Spinal cord (tissue), 10 donors: ENCODE results near the gene FECH. TPM values are rescaled to one million over a fixed set of nuclear protein-coding genes. Genes with fewer than 3 reads are reported as not detected.

Experiments
- DNase-seq, 6 donors: peaks; one replicate each; pipeline versions ENCODE4 v3.0.0 to v3.0.0-alpha.2; 2013 to 2015; ENCODE audit warnings: low spot score in 6 of 6, low read depth in 4 of 6
- H3K27ac ChIP-seq: one replicate; pipeline ENCODE4 v1.5.1; 2013; ENCODE audit warnings: low read depth, low read length, control low read depth
- H3K27me3 ChIP-seq: one replicate; pipeline ENCODE4 v1.6.1; 2013; ENCODE audit warnings: low read length; ENCODE audit not compliant: control insufficient read depth, insufficient read depth
- H3K36me3 ChIP-seq: one replicate; pipeline ENCODE4 v1.6.1; 2013; ENCODE audit warnings: low read length; ENCODE audit not compliant: control insufficient read depth, insufficient read depth
- H3K4me1 ChIP-seq: one replicate; pipeline ENCODE4 v1.6.1; 2013; ENCODE audit warnings: low read length; ENCODE audit not compliant: control insufficient read depth, insufficient read depth
- H3K4me3 ChIP-seq: one replicate; pipeline ENCODE4 v1.5.1; 2013; ENCODE audit warnings: low read depth, low read length, control low read depth
- H3K9me3 ChIP-seq: one replicate; pipeline ENCODE4 v1.6.1; 2013; ENCODE audit warnings: low read length; ENCODE audit not compliant: control insufficient read depth, insufficient read depth
- WGBS: methylation state at CpG from one replicate; pipeline ENCODE4 v1.1.5; 2013; ENCODE audit warnings: missing lambda C conversion rate; ENCODE audit not compliant: insufficient coverage; 5-methylcytosine and 5-hydroxymethylcytosine counted together
- polyA plus RNA-seq, 2 donors: library from polyadenylated mRNA; unstranded; fragments of 120-200 nt; gene quantifications; one replicate each; pipeline ENCODE4 v1.2.1, GENCODE V29; 2013; ENCODE audit not compliant: insufficient read length in 2 of 2
- total RNA-seq, 2 donors: library from RNA; depleted of rRNA in 1 of 2; stranded (reverse); fragments of 120-200 nt in 1 of 2; fragments of >200 nt in 1 of 2; gene quantifications; one replicate each; pipeline versions ENCODE4 v1.2.3 to v1.2.4, GENCODE V29; 2013 to 2014
- donor health status: healthy.

Gene FECH
- total and polyA plus RNA-seq, 4 donors: 27.4 to 65.6 (median 36.0) TPM

GRCh38 chr18:57584444-57584843 is 2.1 kb downstream of the FECH start:
- no peak for DNase-seq
- Histone ChIP-seq H3K27ac (no peak overlapping the region), H3K4me1 (peaks cover 15% of the 10 kb centered on the region), H3K9me3 (no peaks in the 10 kb centered on the region), H3K4me3 (no peak overlapping the region), H3K36me3 (peaks cover 13% of the 10 kb centered on the region), H3K27me3 (no peaks in the 10 kb centered on the region)
- WGBS: no CpG with 5 or more reads among the region's 3 CpGs

GRCh38 chr18:57583297-57583835 is 3.1 kb downstream of the FECH start:
- Histone ChIP-seq H3K27me3 (no peaks in the 10 kb centered on the region), H3K9me3 (no peaks in the 10 kb centered on the region), H3K27ac (no peak overlapping the region), H3K4me3 (no peak overlapping the region), H3K4me1 (peaks cover 15% of the 10 kb centered on the region), H3K36me3 (peaks cover 15% of the 10 kb centered on the region)
- 97% methylated on average over 6 of the region's 11 CpGs for WGBS
- no peak for DNase-seq

GRCh38 chr18:57581301-57581934 is 5.1 kb downstream of the FECH start:
- no peaks in the 10 kb centered on the region for H3K9me3 ChIP-seq
- no peak overlapping the region for H3K27ac ChIP-seq
- no peak overlapping the region for H3K4me3 ChIP-seq
- peaks cover 15% of the 10 kb centered on the region for H3K4me1 ChIP-seq
- no CpG with 5 or more reads among the region's 5 CpGs for WGBS
- peaks cover 19% of the 10 kb centered on the region for H3K36me3 ChIP-seq
- H3K27me3 ChIP-seq: no peaks in the 10 kb centered on the region
- DNase-seq: no peak

- Histone ChIP-seq H3K27ac (no peak overlapping the region), H3K9me3 (no peaks in the 10 kb centered on the region), H3K36me3 (peaks cover 24% of the 10 kb centered on the region), H3K4me1 (peaks cover 9% of the 10 kb centered on the region), H3K27me3 (no peaks in the 10 kb centered on the region), H3K4me3 (no peak overlapping the region)
- 77% methylated on average over 4 of the region's 5 CpGs for WGBS
- DNase-seq: peak in 1 of 6 donors; percentile 86
Observed at GRCh38 chr18:57579934-57580333, 6.6 kb downstream of the FECH start.

- 82% methylated on average over 3 of the region's 6 CpGs for WGBS
- Histone ChIP-seq H3K4me3 (no peak overlapping the region), H3K9me3 (no peaks in the 10 kb centered on the region), H3K36me3 (peaks cover 31% of the 10 kb centered on the region), H3K27ac (no peak overlapping the region), H3K27me3 (no peaks in the 10 kb centered on the region), H3K4me1 (peaks cover 9% of the 10 kb centered on the region)
- DNase-seq: no peak
Observed at GRCh38 chr18:57576316-57576715, 10.2 kb downstream of the FECH start.

GRCh38 chr18:57575542-57575941 is 11.0 kb downstream of the FECH start:
- Histone ChIP-seq H3K36me3 (peaks cover 29% of the 10 kb centered on the region), H3K27me3 (no peaks in the 10 kb centered on the region), H3K4me3 (no peak overlapping the region), H3K9me3 (no peaks in the 10 kb centered on the region), H3K4me1 (peaks cover 4% of the 10 kb centered on the region), H3K27ac (no peak overlapping the region)
- no peak for DNase-seq
- 100% methylated on average over 3 of the region's 6 CpGs for WGBS

GRCh38 chr18:57574866-57575265 is 11.6 kb downstream of the FECH start:
- no peak overlapping the region for H3K27ac ChIP-seq
- H3K9me3 ChIP-seq: no peaks in the 10 kb centered on the region
- peaks cover 28% of the 10 kb centered on the region for H3K36me3 ChIP-seq
- no peak for DNase-seq
- no peaks in the 10 kb centered on the region for H3K27me3 ChIP-seq
- WGBS: 60% methylated on average over 1 of the region's 4 CpGs
- H3K4me3 ChIP-seq: no peak overlapping the region
- H3K4me1 ChIP-seq: no peaks in the 10 kb centered on the region

GRCh38 chr18:57570162-57570561 is 16.3 kb downstream of the FECH start:
- WGBS: 91% methylated on average over 3 of the region's 4 CpGs
- peaks cover 23% of the 10 kb centered on the region for H3K36me3 ChIP-seq
- no peak overlapping the region for H3K4me3 ChIP-seq
- H3K4me1 ChIP-seq: no peaks in the 10 kb centered on the region
- no peaks in the 10 kb centered on the region for H3K27me3 ChIP-seq
- no peak for DNase-seq
- H3K27ac ChIP-seq: no peak overlapping the region
- no peaks in the 10 kb centered on the region for H3K9me3 ChIP-seq

GRCh38 chr18:57569133-57569532 is 17.4 kb downstream of the FECH start:
- DNase-seq: no peak
- Histone ChIP-seq H3K27ac (no peak overlapping the region), H3K4me3 (no peak overlapping the region), H3K4me1 (no peaks in the 10 kb centered on the region), H3K27me3 (no peaks in the 10 kb centered on the region), H3K9me3 (no peaks in the 10 kb centered on the region), H3K36me3 (peaks cover 19% of the 10 kb centered on the region)
- WGBS: 63% methylated on average over 1 of the region's 2 CpGs

GRCh38 chr18:57561728-57562423 is 24.6 kb downstream of the FECH start:
- peak in 4 of 6 donors; percentile 55 to 93 (median 74) for DNase-seq
- Histone ChIP-seq H3K36me3 (peaks cover 23% of the 10 kb centered on the region), H3K4me3 (no peak overlapping the region), H3K9me3 (no peaks in the 10 kb centered on the region), H3K27ac (no peak overlapping the region), H3K27me3 (no peaks in the 10 kb centered on the region), H3K4me1 (peaks cover 3% of the 10 kb centered on the region)
- 42% methylated on average over 1 of the region's 4 CpGs for WGBS
